ENCODE results near the gene NRM. TPM values are rescaled to one million over a fixed set of nuclear protein-coding genes. Genes with fewer than 3 reads are reported as not detected.

Gene NRM
- total and polyA plus RNA-seq, 2 of the 13 experiments (the other 11 are each of a cell fraction or from before 2014, with no cell fraction given): 12.5 to 16.0 TPM

DNA sequence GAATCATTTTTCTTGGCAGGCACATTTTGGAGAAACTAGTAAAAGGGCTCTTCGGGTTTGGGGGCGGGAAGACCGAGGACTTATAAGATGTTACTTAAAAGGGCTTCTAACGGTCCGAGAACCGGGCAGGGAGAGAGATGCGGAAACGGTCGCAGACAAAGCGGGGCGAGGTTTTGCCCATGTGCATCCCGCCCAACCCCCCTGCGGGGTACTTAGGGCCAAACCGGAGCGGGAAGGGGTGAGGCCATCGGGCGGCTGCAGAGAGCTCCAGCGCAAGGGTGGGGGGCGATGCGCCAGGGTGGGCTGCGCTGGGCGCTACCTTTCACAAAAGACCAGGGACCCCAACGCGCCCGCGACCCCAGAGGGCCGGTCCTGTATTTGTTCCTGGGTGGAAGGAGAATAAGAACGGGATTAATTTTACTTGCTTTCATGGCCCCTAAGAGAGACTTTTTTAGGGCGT, 30.0 kb upstream of the NRM start (continued):
- no peak for TF ChIP-seq CREB1 (IDR thresholded peaks at IDR 0.05)
- TF ChIP-seq CREB1 (CRISPR knock-in tag; IDR thresholded peaks at IDR 0.05): no peak
- peak; percentile 21; the same call in 1 of the 2 replicates for TF ChIP-seq ZNF816 (CRISPR knock-in tag; IDR thresholded peaks at IDR 0.05; ENCODE audit: borderline replicate concordance)
- TF ChIP-seq, protein P1, sequence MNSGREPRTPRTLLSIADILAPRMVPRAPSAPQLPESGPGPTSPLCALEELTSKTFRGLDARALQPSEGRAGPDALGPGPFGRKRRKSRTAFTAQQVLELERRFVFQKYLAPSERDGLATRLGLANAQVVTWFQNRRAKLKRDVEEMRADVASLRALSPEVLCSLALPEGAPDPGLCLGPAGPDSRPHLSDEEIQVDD (CRISPR knock-in tag; IDR thresholded peaks at IDR 0.05; ENCODE audit: borderline replicate concordance): 0 out of 2 replicates have a peak, but pooled peaks have one; percentile 46
- TF ChIP-seq HOXA9 (CRISPR knock-in tag; IDR thresholded peaks at IDR 0.05; ENCODE audit: borderline replicate concordance): 0 out of 2 replicates have a peak, but pooled peaks have one; percentile 75
- TF ChIP-seq, protein P2, sequence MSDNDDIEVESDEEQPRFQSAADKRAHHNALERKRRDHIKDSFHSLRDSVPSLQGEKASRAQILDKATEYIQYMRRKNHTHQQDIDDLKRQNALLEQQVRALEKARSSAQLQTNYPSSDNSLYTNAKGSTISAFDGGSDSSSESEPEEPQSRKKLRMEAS (IDR thresholded peaks at IDR 0.05): peak; percentile 56; the same call in 1 of the 2 replicates
- peak; percentile 53; the same call in 1 of the 2 replicates for TF ChIP-seq MEIS1 (CRISPR knock-in tag; IDR thresholded peaks at IDR 0.05; ENCODE audit: borderline replicate concordance)
- no peak for TF ChIP-seq AHR (CRISPR knock-in tag; IDR thresholded peaks at IDR 0.05)
- peak; percentile 56; the same call in 1 of the 2 replicates for TF ChIP-seq ZC3H4 (CRISPR knock-in tag; IDR thresholded peaks at IDR 0.05; ENCODE audit: borderline replicate concordance)
- 0 out of 2 replicates have a peak, but pooled peaks have one; percentile 15 for TF ChIP-seq NR2C2 (CRISPR knock-in tag; IDR thresholded peaks at IDR 0.05; ENCODE audit: borderline replicate concordance)
- peak; percentile 40; the same call in 1 of the 2 replicates for TF ChIP-seq ZNF3 (CRISPR knock-in tag; IDR thresholded peaks at IDR 0.05)
- TF ChIP-seq RARG (CRISPR knock-in tag; IDR thresholded peaks at IDR 0.05; ENCODE audit: low read depth): no peak
- 0 out of 2 replicates have a peak, but pooled peaks have one; percentile 29 for TF ChIP-seq SSRP1 (CRISPR knock-in tag; IDR thresholded peaks at IDR 0.05)
- no peak for TF ChIP-seq ZNF205 (CRISPR knock-in tag; IDR thresholded peaks at IDR 0.05)
- TF ChIP-seq ZNF44 (CRISPR knock-in tag; IDR thresholded peaks at IDR 0.05): no peak
- TF ChIP-seq ZNF768 (CRISPR knock-in tag; IDR thresholded peaks at IDR 0.05): peak; percentile 54; the same call in 1 of the 2 replicates
- 0 out of 2 replicates have a peak, but pooled peaks have one; percentile 15 for TF ChIP-seq ZNF446 (CRISPR knock-in tag; IDR thresholded peaks at IDR 0.05)
- no peak for TF ChIP-seq HES4 (CRISPR knock-in tag; IDR thresholded peaks at IDR 0.05; ENCODE audit: borderline replicate concordance)
- TF ChIP-seq HNF4A (CRISPR knock-in tag; IDR thresholded peaks at IDR 0.05): 0 out of 2 replicates have a peak, but pooled peaks have one; percentile 8
- peak; percentile 25; the same call in 1 of the 3 replicates for TF ChIP-seq MXI1 (IDR thresholded peaks at IDR 0.05; ENCODE audit: borderline replicate concordance, low read depth, low read length)
- no peak for TF ChIP-seq TCF7 (IDR thresholded peaks at IDR 0.05; ENCODE audit: low read depth)
- TF ChIP-seq ATF4 (CRISPR knock-in tag; IDR thresholded peaks at IDR 0.05): no peak
- 0 out of 2 replicates have a peak, but pooled peaks have one; percentile 38 for TF ChIP-seq ZBTB7A (CRISPR knock-in tag; IDR thresholded peaks at IDR 0.05)
- TF ChIP-seq PRDM4 (CRISPR knock-in tag; IDR thresholded peaks at IDR 0.05; ENCODE audit: borderline replicate concordance): no peak
- 0 out of 2 replicates have a peak, but pooled peaks have one; percentile 10 for TF ChIP-seq HDAC6 (IDR thresholded peaks at IDR 0.05; ENCODE audit: low read depth, low read length)
- TF ChIP-seq WIZ (CRISPR knock-in tag; IDR thresholded peaks at IDR 0.05): 0 out of 2 replicates have a peak, but pooled peaks have one; percentile 49
- TF ChIP-seq ZFX (CRISPR knock-in tag; IDR thresholded peaks at IDR 0.05; ENCODE audit: low read depth): 0 out of 2 replicates have a peak, but pooled peaks have one; percentile 3
- TF ChIP-seq AGO2 (optimal IDR thresholded peaks at IDR 0.05; ENCODE audit: low read depth, low read length): peak; percentile 50

Data from HepG2 (cell line).